Measurements from ENCODE around the gene ING5. TPM values are rescaled to one million over a fixed set of nuclear protein-coding genes. Genes with fewer than 3 reads are reported as not detected.
"Not testable (repeated sequence)": the region's sequence is repeated elsewhere in the genome, so short reads cannot be mapped to it uniquely, and the experiment has no call there.

The ING5 gene
- total RNA-seq, 2 experiments from 2014 or later: 65.4 to 90.9 TPM

DNA sequence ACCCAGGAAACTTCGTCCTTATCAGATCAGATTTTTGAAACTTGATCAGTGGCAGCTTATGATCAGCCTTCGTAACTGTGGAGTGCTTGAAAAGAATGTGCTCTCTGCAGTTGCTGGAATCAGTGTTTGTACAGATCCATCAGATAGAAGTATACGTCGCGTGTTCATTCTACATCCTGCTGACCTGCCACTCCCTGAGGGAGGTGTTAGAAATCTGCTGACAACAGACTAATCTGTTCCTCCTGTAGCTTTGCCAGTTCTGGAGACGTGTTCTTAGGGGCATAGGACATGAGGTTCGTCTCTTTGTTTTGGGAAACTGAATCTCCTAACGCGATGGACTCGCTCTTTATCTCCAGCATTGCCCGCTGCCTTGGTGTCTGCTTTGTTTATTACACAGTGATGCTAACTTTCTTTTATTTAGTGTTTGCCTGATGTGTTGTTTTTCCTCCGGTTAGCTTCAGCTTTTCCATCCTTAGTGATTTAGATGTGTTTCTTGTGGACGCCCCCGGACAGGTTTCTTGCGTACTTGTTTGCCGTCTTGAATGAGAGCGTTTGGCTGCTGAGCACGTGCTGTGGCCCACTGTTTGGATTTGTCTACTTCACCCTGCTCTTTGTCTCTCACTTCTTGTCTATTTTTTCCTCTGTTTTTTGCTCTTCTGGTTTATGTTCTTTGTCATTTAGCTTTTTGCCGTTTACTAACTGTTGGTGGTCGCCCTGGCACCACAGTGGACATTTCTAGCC is 57.4 kb downstream of the ING5 start:
- no peaks in the 10 kb centered on the region for H4K20me1 ChIP-seq (ENCODE audit: insufficient read depth, low read length)
- CTCF ChIA-PET (ENCODE audit: unreplicated experiment): no interaction called here
- no TSS peak for BruUV-seq (replicated peaks)
- no peaks in the 10 kb centered on the region for H3K4me1 ChIP-seq (ENCODE audit: insufficient read depth, low read length, poor library complexity, severe bottlenecking)
- H3K4me3 ChIP-seq (ENCODE audit: low read depth, low read length, poor library complexity, severe bottlenecking): no peak overlapping the region
- no peak overlapping the region for H3K4me2 ChIP-seq (ENCODE audit: low read length)
- no peak overlapping the region for H3K27ac ChIP-seq (ENCODE audit: low read depth, low read length, poor library complexity, severe bottlenecking)
- no peak for DNase-seq (ENCODE audit: low spot score)
- intact Hi-C loops (cut with micrococcal nuclease; ENCODE audit: unreplicated experiment): no loop called here
- TF ChIP-seq EZH2phosphoT487 (IDR thresholded peaks at IDR 0.05; ENCODE audit: borderline replicate concordance, low read depth, low read length): no peak
- TF ChIP-seq, protein P1, sequence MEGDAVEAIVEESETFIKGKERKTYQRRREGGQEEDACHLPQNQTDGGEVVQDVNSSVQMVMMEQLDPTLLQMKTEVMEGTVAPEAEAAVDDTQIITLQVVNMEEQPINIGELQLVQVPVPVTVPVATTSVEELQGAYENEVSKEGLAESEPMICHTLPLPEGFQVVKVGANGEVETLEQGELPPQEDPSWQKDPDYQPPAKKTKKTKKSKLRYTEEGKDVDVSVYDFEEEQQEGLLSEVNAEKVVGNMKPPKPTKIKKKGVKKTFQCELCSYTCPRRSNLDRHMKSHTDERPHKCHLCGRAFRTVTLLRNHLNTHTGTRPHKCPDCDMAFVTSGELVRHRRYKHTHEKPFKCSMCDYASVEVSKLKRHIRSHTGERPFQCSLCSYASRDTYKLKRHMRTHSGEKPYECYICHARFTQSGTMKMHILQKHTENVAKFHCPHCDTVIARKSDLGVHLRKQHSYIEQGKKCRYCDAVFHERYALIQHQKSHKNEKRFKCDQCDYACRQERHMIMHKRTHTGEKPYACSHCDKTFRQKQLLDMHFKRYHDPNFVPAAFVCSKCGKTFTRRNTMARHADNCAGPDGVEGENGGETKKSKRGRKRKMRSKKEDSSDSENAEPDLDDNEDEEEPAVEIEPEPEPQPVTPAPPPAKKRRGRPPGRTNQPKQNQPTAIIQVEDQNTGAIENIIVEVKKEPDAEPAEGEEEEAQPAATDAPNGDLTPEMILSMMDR (conservative IDR thresholded peaks at IDR 0.05; ENCODE audit: low read length): no peak
- no peak overlapping the region for H2AFZ ChIP-seq (ENCODE audit: low read length)
- H3K9me3 ChIP-seq (ENCODE audit: low read length): no peaks in the 10 kb centered on the region
- no peaks in the 10 kb centered on the region for H3K79me2 ChIP-seq (ENCODE audit: insufficient read depth, low read depth, low read length)
- no peaks in the 10 kb centered on the region for H3K9me2 ChIP-seq (ENCODE audit: insufficient read depth, low read length)
- POLR2A ChIA-PET: no interaction called here
- H3K36me3 ChIP-seq (ENCODE audit: insufficient read depth, low read length): peaks cover 38% of the 10 kb centered on the region

DNA sequence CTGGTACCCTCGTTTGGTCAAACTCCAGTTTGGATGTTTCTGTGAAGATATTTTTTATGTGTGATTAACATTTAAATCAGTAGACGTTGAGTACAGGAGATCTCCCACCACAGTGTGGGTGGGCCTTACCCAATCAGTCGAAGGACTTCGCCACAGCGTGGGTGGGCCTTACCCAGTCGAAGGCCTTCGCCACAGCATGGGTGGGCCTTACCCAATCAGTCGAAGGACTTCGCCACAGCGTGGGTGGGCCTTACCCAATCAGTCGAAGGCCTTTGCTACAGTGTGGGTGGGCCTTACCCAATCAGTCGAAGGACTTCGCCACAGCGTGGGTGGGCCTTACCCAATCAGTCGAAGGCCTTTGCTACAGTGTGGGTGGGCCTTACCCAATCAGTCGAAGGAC is 58.1 kb downstream of the ING5 start:
- H3K27ac ChIP-seq (ENCODE audit: low read depth, low read length, poor library complexity, severe bottlenecking); POLR2A ChIA-PET; BruUV-seq (replicated peaks); H3K9me3 ChIP-seq (ENCODE audit: low read length); H3K9me2 ChIP-seq (ENCODE audit: insufficient read depth, low read length); DNase-seq (ENCODE audit: low spot score); H3K4me1 ChIP-seq (ENCODE audit: insufficient read depth, low read length, poor library complexity, severe bottlenecking); CTCF ChIA-PET (ENCODE audit: unreplicated experiment); H3K79me2 ChIP-seq (ENCODE audit: insufficient read depth, low read depth, low read length); intact Hi-C loops (cut with micrococcal nuclease; ENCODE audit: unreplicated experiment); H2AFZ ChIP-seq (ENCODE audit: low read length); H3K4me2 ChIP-seq (ENCODE audit: low read length); H4K20me1 ChIP-seq (ENCODE audit: insufficient read depth, low read length); H3K4me3 ChIP-seq (ENCODE audit: low read depth, low read length, poor library complexity, severe bottlenecking): not testable (repeated sequence)
- peaks cover 38% of the 10 kb centered on the region for H3K36me3 ChIP-seq (ENCODE audit: insufficient read depth, low read length)

DNA sequence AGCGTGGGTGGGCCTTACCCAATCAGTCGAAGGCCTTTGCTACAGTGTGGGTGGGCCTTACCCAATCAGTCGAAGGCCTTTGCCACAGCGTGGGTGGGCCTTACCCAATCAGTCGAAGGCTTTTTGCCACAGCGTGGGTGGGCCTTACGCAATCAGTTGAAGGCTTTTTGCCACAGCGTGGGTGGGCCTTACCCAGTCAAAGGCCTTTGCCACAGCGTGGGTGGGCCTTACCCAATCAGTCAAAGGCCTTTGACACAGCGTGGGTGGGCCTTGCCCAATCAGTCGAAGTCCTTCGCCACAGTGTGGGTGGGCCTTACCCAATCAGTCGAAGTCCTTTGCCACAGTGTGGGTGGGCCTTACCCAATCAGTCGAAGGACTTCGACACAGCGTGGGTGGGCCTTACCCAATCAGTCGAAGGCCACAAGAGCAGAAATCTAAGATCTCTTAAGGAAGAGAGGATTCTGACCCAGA is 58.5 kb downstream of the ING5 start:
- no peaks in the 10 kb centered on the region for H3K9me2 ChIP-seq (ENCODE audit: insufficient read depth, low read length)
- peaks cover 36% of the 10 kb centered on the region for H3K36me3 ChIP-seq (ENCODE audit: insufficient read depth, low read length)
- H3K4me2 ChIP-seq (ENCODE audit: low read length): no peak overlapping the region
- peak; percentile 11 for DNase-seq (ENCODE audit: low spot score)
- TF ChIP-seq EZH2phosphoT487 (IDR thresholded peaks at IDR 0.05; ENCODE audit: borderline replicate concordance, low read depth, low read length): no peak
- TF ChIP-seq, protein P1 (conservative IDR thresholded peaks at IDR 0.05; ENCODE audit: low read length): no peak
- CTCF ChIA-PET (ENCODE audit: unreplicated experiment): no interaction called here
- no peak overlapping the region for H3K27ac ChIP-seq (ENCODE audit: low read depth, low read length, poor library complexity, severe bottlenecking)
- H3K4me1 ChIP-seq (ENCODE audit: insufficient read depth, low read length, poor library complexity, severe bottlenecking): no peaks in the 10 kb centered on the region
- POLR2A ChIA-PET: no interaction called here
- no peak overlapping the region for H2AFZ ChIP-seq (ENCODE audit: low read length)
- no peaks in the 10 kb centered on the region for H4K20me1 ChIP-seq (ENCODE audit: insufficient read depth, low read length)
- no peaks in the 10 kb centered on the region for H3K9me3 ChIP-seq (ENCODE audit: low read length)
- no peaks in the 10 kb centered on the region for H3K79me2 ChIP-seq (ENCODE audit: insufficient read depth, low read depth, low read length)
- H3K4me3 ChIP-seq (ENCODE audit: low read depth, low read length, poor library complexity, severe bottlenecking): no peak overlapping the region
- intact Hi-C loops (cut with micrococcal nuclease; ENCODE audit: unreplicated experiment): no loop called here
- BruUV-seq (replicated peaks): no TSS peak

Data from OCI-LY7 (cell line).